OCI-LY1 (cell line): Measurements from ENCODE around the gene BCAR3.

Experiments used
- CTCF ChIP-seq: fragments of 200-600 bp; sonication (generic), shearing (Covaris generic); IDR thresholded peaks from 2 replicates; pipeline ENCODE4 v1.5.1; 2017; ENCODE audit warnings: mild to moderate bottlenecking, antibody characterized with exemption, low read length, moderate library complexity, mixed read lengths
- EZH2 ChIP-seq: fragments of 200-600 bp; sonication (generic), shearing (Covaris generic); IDR thresholded peaks from 2 replicates; pipeline ENCODE4 v1.8.0; 2017; ENCODE audit warnings: borderline replicate concordance, mixed run types, mild to moderate bottlenecking, antibody characterized with exemption, low read length, moderate library complexity, mixed read lengths

- TF ChIP-seq CTCF (no peak), EZH2 (no peak)
These were observed 14.0 kb downstream of the BCAR3 start for GRCh38 chr1:93667642-93668041.
